Thymus (tissue), 11 donors: ENCODE measurements around the gene PSMD2. TPM values are rescaled to one million over a fixed set of nuclear protein-coding genes. Genes with fewer than 3 reads are reported as not detected.

Experiments used
- DNase-seq, 9 donors: peaks; one replicate each; pipeline ENCODE4 v3.0.0-alpha.2; 2013; ENCODE audit warnings: low spot score in 9 of 9, low read depth in 6 of 9, missing footprints in 1 of 9
- H3K27ac ChIP-seq, 2 donors: one replicate each; pipeline ENCODE4 v1.5.1; 2013; ENCODE audit warnings: control low read depth in 1 of 2, low read depth in 1 of 2, low read length in 1 of 2, mild to moderate bottlenecking in 1 of 2, moderate library complexity in 1 of 2
- H3K27me3 ChIP-seq, 2 donors: one replicate each; pipeline ENCODE4 v1.5.1; 2013; ENCODE audit warnings: low read length in 1 of 2; ENCODE audit not compliant: control insufficient read depth in 2 of 2, insufficient read depth in 1 of 2
- H3K36me3 ChIP-seq, 2 donors: one replicate each; pipeline ENCODE4 v1.5.1; 2013; ENCODE audit warnings: low read length in 1 of 2, mild to moderate bottlenecking in 1 of 2, moderate library complexity in 1 of 2; ENCODE audit not compliant: control insufficient read depth in 2 of 2, insufficient read depth in 2 of 2
- H3K4me1 ChIP-seq, 2 donors: one replicate each; pipeline ENCODE4 v1.5.1; 2013; ENCODE audit warnings: low read length in 2 of 2; ENCODE audit not compliant: control insufficient read depth in 2 of 2, insufficient read depth in 2 of 2
- H3K4me3 ChIP-seq, 2 donors: one replicate each; pipeline ENCODE4 v1.5.1; 2013; ENCODE audit warnings: low read length in 2 of 2, control low read depth in 1 of 2, mild to moderate bottlenecking in 1 of 2
- H3K9me3 ChIP-seq, 2 donors: one replicate each; pipeline ENCODE4 v1.5.1; 2013; ENCODE audit warnings: low read length in 1 of 2, mild to moderate bottlenecking in 1 of 2; ENCODE audit not compliant: control insufficient read depth in 2 of 2, insufficient read depth in 1 of 2
- WGBS: extraction: QIAGEN DNeasy Blood & Tissue Kit; methylation state at CpG from one replicate; pipeline ENCODE4 v1.1.7; 2013; 5-methylcytosine and 5-hydroxymethylcytosine counted together
- polyA plus RNA-seq: library from polyadenylated mRNA; stranded (reverse); fragments of 200-250 nt; gene quantifications from one replicate; pipeline ENCODE4 v1.2.3, GENCODE V29; 2013
- total RNA-seq: library from RNA; stranded (reverse); fragments of 120-200 nt; gene quantifications from one replicate; pipeline ENCODE4 v1.2.4, GENCODE V29; 2013
- donor health status: healthy.

Gene PSMD2
- total and polyA plus RNA-seq, 2 donors: 76.1 to 136 TPM

GRCh38 chr3:184275381-184275701 is 23.7 kb upstream of the PSMD2 start:
- DNase-seq: no peak
- H3K9me3 ChIP-seq: peaks cover 0 to 9% of the 10 kb centered on the region in 2 donors
- H3K36me3 ChIP-seq: no peaks in the 10 kb centered on the region
- peaks cover 18 to 77% of the 10 kb centered on the region in 2 donors for H3K27me3 ChIP-seq
- WGBS: 84% methylated on average over 12 of the region's 12 CpGs
- H3K4me1 ChIP-seq: no peaks in the 10 kb centered on the region
- H3K27ac ChIP-seq: no peak overlapping the region
- no peak overlapping the region for H3K4me3 ChIP-seq

DNA sequence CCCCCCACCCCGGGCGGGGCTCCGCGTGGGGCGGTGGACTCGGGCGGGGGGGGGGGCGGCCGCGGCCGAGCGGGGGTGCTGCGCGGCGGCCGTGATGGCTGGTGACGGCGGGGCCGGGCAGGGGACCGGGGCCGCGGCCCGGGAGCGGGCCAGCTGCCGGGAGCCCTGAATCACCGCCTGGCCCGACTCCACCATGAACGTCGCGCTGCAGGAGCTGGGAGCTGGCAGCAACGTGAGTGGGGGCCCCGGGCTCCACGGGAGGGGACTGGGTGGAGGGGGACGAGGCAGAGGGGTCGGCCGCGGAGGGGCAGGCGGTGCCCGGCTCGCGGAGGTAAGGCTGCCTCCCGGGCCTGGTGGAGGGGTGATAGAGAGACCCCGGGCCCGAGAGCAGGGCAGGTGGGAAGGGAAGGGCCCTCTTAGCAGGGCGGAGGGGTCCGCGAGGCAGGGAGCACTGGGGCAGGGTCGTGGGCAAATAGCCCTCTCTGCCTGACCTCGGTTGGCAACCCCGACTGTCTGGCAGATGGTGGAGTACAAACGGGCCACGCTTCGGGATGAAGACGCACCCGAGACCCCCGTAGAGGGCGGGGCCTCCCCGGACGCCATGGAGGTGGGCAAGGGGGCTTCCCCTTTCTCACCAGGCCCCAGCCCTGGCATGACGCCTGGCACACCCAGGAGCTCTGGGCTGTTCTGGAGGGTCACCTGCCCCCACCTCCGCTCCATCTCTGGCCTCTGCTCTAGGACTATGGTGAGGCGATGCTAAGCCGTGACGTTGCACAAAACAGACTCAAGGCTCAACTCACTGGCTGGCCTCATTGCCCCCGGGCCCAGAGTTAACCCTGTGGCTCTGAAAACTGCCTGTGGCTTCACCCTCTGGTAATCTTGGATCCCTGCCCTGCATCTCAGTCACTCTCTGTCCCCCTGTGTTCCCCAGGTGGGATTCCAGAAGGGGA is 22.8 kb upstream of the PSMD2 start, which contains the start of gene ECE2:
Gene ECE2 (plus strand): TSS at position 62 of the 950 bp plus-strand sequence. CDS start 132 bp downstream, at position 194.
- Histone ChIP-seq H3K27ac (no peak within 1 kb of the TSS), H3K4me3 (no peak within 1 kb of the TSS), H3K9me3 (peaks cover 0 to 9% of the 10 kb centered on the region in 2 donors), H3K27me3 (peaks cover 18 to 74% of the 10 kb centered on the region in 2 donors), H3K4me1 (no peaks in the 10 kb centered on the region), H3K36me3 (no peaks in the 10 kb centered on the region)
- no peak for DNase-seq
- WGBS: 18% methylated on average over 65 of the region's 65 CpGs

DNA sequence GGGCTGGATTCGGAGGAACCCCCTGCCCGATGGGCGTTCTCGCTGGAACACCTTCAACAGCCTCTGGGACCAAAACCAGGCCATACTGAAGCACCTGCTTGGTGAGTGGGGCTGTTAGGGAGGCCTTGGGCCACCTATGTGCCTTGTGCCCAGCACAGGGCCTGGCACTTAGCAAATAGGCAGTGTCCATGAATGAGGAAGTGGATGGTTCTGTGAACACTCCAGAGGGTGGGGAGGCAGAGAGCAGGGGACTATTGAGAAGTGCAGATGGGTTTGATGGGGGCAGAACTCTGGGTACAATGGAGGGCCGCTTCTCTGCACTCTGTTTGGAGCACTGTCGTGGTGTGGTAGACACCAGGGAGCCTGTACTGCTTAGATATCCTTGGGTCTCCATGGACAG is 21.7 kb upstream of the PSMD2 start:
- Histone ChIP-seq H3K9me3 (peaks cover 0 to 9% of the 10 kb centered on the region in 2 donors), H3K27me3 (peaks cover 18 to 81% of the 10 kb centered on the region in 2 donors), H3K36me3 (no peaks in the 10 kb centered on the region), H3K4me3 (no peak overlapping the region), H3K27ac (no peak overlapping the region), H3K4me1 (no peaks in the 10 kb centered on the region)
- WGBS: 93% methylated on average over 6 of the region's 6 CpGs
- no peak for DNase-seq

- Histone ChIP-seq H3K9me3 (no peaks in the 10 kb centered on the region), H3K27me3 (peaks cover 0 to 57% of the 10 kb centered on the region in 2 donors), H3K4me1 (no peaks in the 10 kb centered on the region), H3K27ac (no peak overlapping the region), H3K36me3 (no peaks in the 10 kb centered on the region), H3K4me3 (no peak overlapping the region)
- WGBS: 95% methylated on average over 4 of the region's 4 CpGs
- no peak for DNase-seq
These were observed 16.1 kb upstream of the PSMD2 start for GRCh38 chr3:184282941-184283340.

GRCh38 chr3:184283681-184284080 is 15.4 kb upstream of the PSMD2 start:
- no peak overlapping the region for H3K4me3 ChIP-seq
- peaks cover 0 to 49% of the 10 kb centered on the region in 2 donors for H3K27me3 ChIP-seq
- WGBS: 93% methylated on average over 8 of the region's 8 CpGs
- no peaks in the 10 kb centered on the region for H3K9me3 ChIP-seq
- no peak for DNase-seq
- no peaks in the 10 kb centered on the region for H3K36me3 ChIP-seq
- no peaks in the 10 kb centered on the region for H3K4me1 ChIP-seq
- no peak overlapping the region for H3K27ac ChIP-seq

- Histone ChIP-seq H3K27ac (no peak overlapping the region), H3K9me3 (no peaks in the 10 kb centered on the region), H3K4me1 (no peaks in the 10 kb centered on the region), H3K36me3 (no peaks in the 10 kb centered on the region), H3K27me3 (peaks cover 0 to 48% of the 10 kb centered on the region in 2 donors), H3K4me3 (no peak overlapping the region)
- peak in 1 of 9 donors; percentile 10 for DNase-seq
- 48% methylated on average over 4 of the region's 4 CpGs for WGBS
These were observed 14.3 kb upstream of the PSMD2 start for GRCh38 chr3:184284696-184285095.

DNA sequence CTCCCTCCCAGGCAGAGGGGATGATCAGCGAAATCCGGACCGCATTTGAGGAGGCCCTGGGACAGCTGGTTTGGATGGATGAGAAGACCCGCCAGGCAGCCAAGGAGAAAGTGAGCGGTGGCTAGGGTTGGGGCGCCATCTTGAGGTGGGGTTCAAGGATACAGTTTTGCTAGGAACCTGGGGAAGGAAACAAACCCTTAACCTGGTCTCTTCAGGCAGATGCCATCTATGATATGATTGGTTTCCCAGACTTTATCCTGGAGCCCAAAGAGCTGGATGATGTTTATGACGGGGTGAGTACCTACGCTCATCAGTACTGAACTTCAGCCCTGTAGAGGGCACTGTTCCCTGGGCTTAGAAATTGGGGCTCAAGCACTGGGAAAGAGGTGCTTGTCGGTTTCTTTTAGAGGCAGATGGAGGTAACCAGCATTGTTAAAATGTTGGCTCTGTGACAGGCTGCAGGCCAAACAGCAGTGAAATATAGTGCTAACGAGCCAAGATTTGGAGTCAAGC is 9.6 kb upstream of the PSMD2 start:
- Histone ChIP-seq H3K4me1 (no peaks in the 10 kb centered on the region), H3K9me3 (no peaks in the 10 kb centered on the region), H3K27me3 (peaks cover 0 to 39% of the 10 kb centered on the region in 2 donors), H3K27ac (no peak overlapping the region), H3K4me3 (no peak overlapping the region), H3K36me3 (no peaks in the 10 kb centered on the region)
- WGBS: 23% methylated on average over 10 of the region's 10 CpGs
- peak in 7 of 9 donors; percentile 9 to 58 (median 35) for DNase-seq

GRCh38 chr3:184290331-184290730 is 8.7 kb upstream of the PSMD2 start:
- Histone ChIP-seq H3K27ac (no peak overlapping the region), H3K4me1 (no peaks in the 10 kb centered on the region), H3K36me3 (no peaks in the 10 kb centered on the region), H3K27me3 (peaks cover 0 to 35% of the 10 kb centered on the region in 2 donors), H3K9me3 (no peaks in the 10 kb centered on the region), H3K4me3 (no peak overlapping the region)
- WGBS: 96% methylated on average over 10 of the region's 10 CpGs
- DNase-seq: no peak

- no peak overlapping the region for H3K4me3 ChIP-seq
- peaks cover 0 to 33% of the 10 kb centered on the region in 2 donors for H3K27me3 ChIP-seq
- H3K36me3 ChIP-seq: no peaks in the 10 kb centered on the region
- H3K4me1 ChIP-seq: no peaks in the 10 kb centered on the region
- H3K27ac ChIP-seq: no peak overlapping the region
- DNase-seq: no peak
- H3K9me3 ChIP-seq: no peaks in the 10 kb centered on the region
- 95% methylated on average over 22 of the region's 22 CpGs for WGBS
These were observed 7.8 kb upstream of the PSMD2 start for GRCh38 chr3:184291044-184291737.
